K562 (cell line): ENCODE data around the gene PTCH1. TPM values are rescaled to one million over a fixed set of nuclear protein-coding genes. Genes with fewer than 3 reads are reported as not detected.

Source experiments
- CHD1 ChIP-seq: fragments of 200-600 bp; sonication (generic); IDR thresholded peaks from one replicate; pipeline ENCODE4 v1.6.1; 2012; ENCODE audit warnings: mild to moderate bottlenecking, moderate library complexity, low read length, inconsistent platforms
- CREB5 ChIP-seq: fragments of 250-450 bp; sonication (Bioruptor Pico); IDR thresholded peaks from 2 replicates; pipeline ENCODE4 v1.5.0; 2020; ENCODE audit warnings: mild to moderate bottlenecking
- CTBP1 ChIP-seq: fragments of 450-650 bp; IDR thresholded peaks from 2 replicates; pipeline ENCODE4 v1.6.1; 2016; ENCODE audit warnings: borderline replicate concordance
- EP400 ChIP-seq: fragments of 450-650 bp; IDR thresholded peaks from 2 replicates; pipeline ENCODE4 v1.6.1; 2017; ENCODE audit warnings: antibody characterized with exemption, mild to moderate bottlenecking, moderate library complexity
- FOXO4 ChIP-seq: fragments of 450-650 bp; formaldehyde crosslinking; IDR thresholded peaks from 2 replicates; pipeline ENCODE4 v1.4.0; 2020; ENCODE audit warnings: mild to moderate bottlenecking, moderate library complexity
- GTF3C2 ChIP-seq: IDR thresholded peaks from 3 replicates; pipeline ENCODE4 v1.6.1; 2011; ENCODE audit warnings: borderline replicate concordance, mild to moderate bottlenecking, moderate library complexity; ENCODE audit not compliant: insufficient read length; ENCODE audit errors: extremely low read depth
- HMGXB4 ChIP-seq: sonication (generic); formaldehyde crosslinking; IDR thresholded peaks from 2 replicates; pipeline ENCODE4 v1.8.1; 2023; ENCODE audit warnings: mild to moderate bottlenecking, missing genetic modification reagents
- JUND ChIP-seq, 2 experiments: IDR thresholded peaks; 2 replicates in 1 of 2; 3 replicates in 1 of 2; pipeline ENCODE4 v1.6.1; 2011; ENCODE audit warnings: borderline replicate concordance in 2 of 2, low read depth in 2 of 2, low read length in 2 of 2, improper control_type of control experiment in 1 of 2, missing biosample characterization in 1 of 2, missing genetic modification characterization in 1 of 2, missing genetic modification reagents in 1 of 2
- LARP7 ChIP-seq: fragments of 450-650 bp; IDR thresholded peaks from 2 replicates; pipeline ENCODE4 v1.6.1; 2016
- MECOM ChIP-seq: fragments of 250-450 bp; sonication (Bioruptor Pico); IDR thresholded peaks from 2 replicates; pipeline ENCODE4 v1.8.0; 2022; ENCODE audit warnings: inconsistent platforms
- MLX ChIP-seq, 2 experiments: fragments of 450-650 bp in 1 of 2; sonication (generic) in 1 of 2; formaldehyde crosslinking; conservative IDR thresholded peaks; 2 replicates each; pipeline versions ENCODE4 v1.4.0 to v1.8.1; 2020 to 2022; ENCODE audit warnings: mild to moderate bottlenecking in 1 of 2, missing genetic modification reagents in 1 of 2
- NBN ChIP-seq: fragments of 450-650 bp; IDR thresholded peaks from 2 replicates; pipeline ENCODE4 v1.6.1; 2016; ENCODE audit warnings: low read depth, mild to moderate bottlenecking
- SIRT6 ChIP-seq: IDR thresholded peaks from one replicate; pipeline ENCODE4 v1.6.1; 2012; ENCODE audit warnings: low read depth, mild to moderate bottlenecking, control low read depth, inconsistent platforms, low read length, moderate library complexity
- TCF7L2 ChIP-seq: fragments of 150-350 bp; IDR thresholded peaks from 2 replicates; pipeline ENCODE4 v1.6.1; 2016; ENCODE audit warnings: low read depth, mild to moderate bottlenecking, low read length, moderate library complexity
- ZNF134 ChIP-seq: fragments of 250-450 bp; sonication (Bioruptor Pico); conservative IDR thresholded peaks from 2 replicates; pipeline ENCODE4 v1.4.0; 2020
- ZNF140 ChIP-seq: fragments of 250-450 bp; sonication (Bioruptor Pico); IDR thresholded peaks from 2 replicates; pipeline ENCODE4 v1.8.0; 2021; ENCODE audit warnings: moderate library complexity, mild to moderate bottlenecking, inconsistent platforms
- ZNF174 ChIP-seq: fragments of 250-450 bp; sonication (Bioruptor Pico); IDR thresholded peaks from 2 replicates; pipeline ENCODE4 v1.4.0; 2020; ENCODE audit warnings: mild to moderate bottlenecking
- ZNF384 ChIP-seq: IDR thresholded peaks from 2 replicates; pipeline ENCODE4 v1.6.1; 2012; ENCODE audit warnings: low read depth, low read length, improper control_type of control experiment
- ZNF717 ChIP-seq: fragments of 250-450 bp; sonication (Bioruptor Pico); IDR thresholded peaks from 2 replicates; pipeline ENCODE4 v1.5.0; 2021
- polyA plus RNA-seq, 8 experiments: library from polyadenylated mRNA; depleted of rRNA in 4 of 8; stranded (reverse) in 5 of 8; unstranded in 3 of 8; fragments of >200 nt; fragmentation: Nextera tagmentation in 2 of 8; fragmentation: Illumina TruSeq in 1 of 8; extraction: Ambion mirVana in 2 of 8; extraction: Trizol in 1 of 8; gene quantifications; 2 replicates each; pipeline versions ENCODE4 v1.2.1 to v1.2.3, GENCODE V29; 2011 to 2014; ENCODE audit warnings: inconsistent platforms in 1 of 8, missing spikeins in 1 of 8
- total RNA-seq, 7 experiments: library from RNA; depleted of rRNA in 6 of 7; stranded (reverse); fragments of >200 nt in 6 of 7; fragmentation: Illumina TruSeq in 2 of 7; extraction: Trizol in 2 of 7; gene quantifications; 2 replicates each; pipeline versions ENCODE4 v1.2.1 to v1.2.3, GENCODE V29; 2011 to 2021; ENCODE audit warnings: low replicate concordance in 1 of 7

The PTCH1 gene
- total and polyA plus RNA-seq, 9 of the 15 experiments (the other 6 are each of a cell fraction or from before 2014, with no cell fraction given): 0.70 to 9.9 (median 3.8) TPM

- TF ChIP-seq HMGXB4: no peak
- peak; percentile 75; the same call in 1 of the 2 replicates for TF ChIP-seq LARP7
- TF ChIP-seq ZNF384: no peak
- TF ChIP-seq FOXO4: no peak
- TF ChIP-seq MECOM (CRISPR knock-in tag): no peak
- no peak for TF ChIP-seq SIRT6
- no peak for TF ChIP-seq JUND (IDR thresholded peaks at IDR 0.05; ENCODE audit: borderline replicate concordance, low read depth, low read length)
- no peak for TF ChIP-seq JUND (tag; IDR thresholded peaks at IDR 0.05; ENCODE audit: borderline replicate concordance, low read depth, low read length)
- no peak for TF ChIP-seq GTF3C2
- peak; percentile 69 for TF ChIP-seq CHD1
- no peak for TF ChIP-seq CREB5 (CRISPR knock-in tag)
- no peak for TF ChIP-seq MLX (CRISPR knock-in tag; conservative IDR thresholded peaks at IDR 0.05)
- no peak for TF ChIP-seq ZNF134
- TF ChIP-seq ZNF717 (CRISPR knock-in tag): no peak
- no peak for TF ChIP-seq TCF7L2
- TF ChIP-seq NBN: peak; percentile 84; the same call in 1 of the 2 replicates
- TF ChIP-seq EP400: 0 out of 2 replicates have a peak, but pooled peaks have one; percentile 23
- TF ChIP-seq ZNF140 (CRISPR knock-in tag): no peak
- no peak for TF ChIP-seq ZNF174 (CRISPR knock-in tag)
- 0 out of 2 replicates have a peak, but pooled peaks have one; percentile 8 for TF ChIP-seq CTBP1
Measured at GRCh38 chr9:95516221-95516733, 494 bp downstream of the PTCH1 start (continued).
